Measurements from ENCODE around the gene CHPF. TPM values are rescaled to one million over a fixed set of nuclear protein-coding genes. Genes with fewer than 3 reads are reported as not detected.

Gene CHPF
- total RNA-seq, 1 experiment from 2014 or later, result 78.2 TPM

- intact Hi-C loops (cut with micrococcal nuclease; ENCODE audit: unreplicated experiment), result no loop called here
- Histone ChIP-seq H3K4me1 (replicated peaks; ENCODE audit: insufficient read depth) (no peaks in the 10 kb centered on the region; the same call in 1 of the 2 replicates), H3K36me3 (ENCODE audit: low read depth) (peaks cover 10% of the 10 kb centered on the region), H3K27ac (no peak overlapping the region), H4K20me1 (ENCODE audit: insufficient read depth) (peaks cover 23% of the 10 kb centered on the region), H3K9me2 (ENCODE audit: insufficient read depth) (no peaks in the 10 kb centered on the region), H3K4me2 (no peak overlapping the region), H3K27me3 (ENCODE audit: insufficient read depth, low read depth) (no peaks in the 10 kb centered on the region), H2AFZ (no peak overlapping the region), H3K79me2 (ENCODE audit: low read depth) (peaks cover 17% of the 10 kb centered on the region), H3F3A (ENCODE audit: insufficient read depth, low read depth) (peaks cover 17% of the 10 kb centered on the region; the same call in 1 of the 2 replicates), H3K4me3 (no peak overlapping the region), H3K9me3 (ENCODE audit: insufficient read depth, low read depth) (no peaks in the 10 kb centered on the region)
- CTCF ChIA-PET, result interaction anchor here (0.6 kb wide), 1 partner anchor 385 kb away, joined by 4 read pairs; no protein-coding TSS in a partner anchor
- no peak for TF ChIP-seq EZH2 (IDR thresholded peaks at IDR 0.05; ENCODE audit: low read depth)
- TF ChIP-seq, protein P1, sequence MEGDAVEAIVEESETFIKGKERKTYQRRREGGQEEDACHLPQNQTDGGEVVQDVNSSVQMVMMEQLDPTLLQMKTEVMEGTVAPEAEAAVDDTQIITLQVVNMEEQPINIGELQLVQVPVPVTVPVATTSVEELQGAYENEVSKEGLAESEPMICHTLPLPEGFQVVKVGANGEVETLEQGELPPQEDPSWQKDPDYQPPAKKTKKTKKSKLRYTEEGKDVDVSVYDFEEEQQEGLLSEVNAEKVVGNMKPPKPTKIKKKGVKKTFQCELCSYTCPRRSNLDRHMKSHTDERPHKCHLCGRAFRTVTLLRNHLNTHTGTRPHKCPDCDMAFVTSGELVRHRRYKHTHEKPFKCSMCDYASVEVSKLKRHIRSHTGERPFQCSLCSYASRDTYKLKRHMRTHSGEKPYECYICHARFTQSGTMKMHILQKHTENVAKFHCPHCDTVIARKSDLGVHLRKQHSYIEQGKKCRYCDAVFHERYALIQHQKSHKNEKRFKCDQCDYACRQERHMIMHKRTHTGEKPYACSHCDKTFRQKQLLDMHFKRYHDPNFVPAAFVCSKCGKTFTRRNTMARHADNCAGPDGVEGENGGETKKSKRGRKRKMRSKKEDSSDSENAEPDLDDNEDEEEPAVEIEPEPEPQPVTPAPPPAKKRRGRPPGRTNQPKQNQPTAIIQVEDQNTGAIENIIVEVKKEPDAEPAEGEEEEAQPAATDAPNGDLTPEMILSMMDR (conservative IDR thresholded peaks at IDR 0.05), result no peak
- POLR2A ChIA-PET (ENCODE audit: unreplicated experiment), result no interaction called here
- no TSS peak for BruUV-seq (replicated peaks)
- no peak for DNase-seq
Observed at GRCh38 chr2:219537657-219538488, 5.7 kb downstream of the CHPF start.

- peaks cover 23% of the 10 kb centered on the region for H4K20me1 ChIP-seq (ENCODE audit: insufficient read depth)
- H3K4me1 ChIP-seq (replicated peaks; ENCODE audit: insufficient read depth), result no peaks in the 10 kb centered on the region; the same call in 1 of the 2 replicates
- H3K27ac ChIP-seq, result no peak overlapping the region
- peaks cover 5% of the 10 kb centered on the region; the same call in 1 of the 2 replicates for H3K27me3 ChIP-seq (ENCODE audit: insufficient read depth, low read depth)
- ChIA-PET POLR2A (ENCODE audit: unreplicated experiment) (no interaction called here), CTCF (no interaction called here)
- TF ChIP-seq, protein P1 (conservative IDR thresholded peaks at IDR 0.05), result no peak
- no peak for TF ChIP-seq EZH2 (IDR thresholded peaks at IDR 0.05; ENCODE audit: low read depth)
- no peaks in the 10 kb centered on the region for H3K9me3 ChIP-seq (ENCODE audit: insufficient read depth, low read depth)
- peaks cover 8% of the 10 kb centered on the region for H3K79me2 ChIP-seq (ENCODE audit: low read depth)
- H2AFZ ChIP-seq, result no peak overlapping the region
- H3K9me2 ChIP-seq (ENCODE audit: insufficient read depth), result no peaks in the 10 kb centered on the region
- H3K36me3 ChIP-seq (ENCODE audit: low read depth), result peaks cover 10% of the 10 kb centered on the region
- H3K4me3 ChIP-seq, result no peak overlapping the region
- no TSS peak for BruUV-seq (replicated peaks)
- intact Hi-C loops (cut with micrococcal nuclease; ENCODE audit: unreplicated experiment), result no loop called here
- no peak overlapping the region for H3K4me2 ChIP-seq
- H3F3A ChIP-seq (ENCODE audit: insufficient read depth, low read depth), result peaks cover 11% of the 10 kb centered on the region; the same call in 1 of the 2 replicates
- DNase-seq, result no peak
Observed at GRCh38 chr2:219536967-219537366, 6.6 kb downstream of the CHPF start.

DNA sequence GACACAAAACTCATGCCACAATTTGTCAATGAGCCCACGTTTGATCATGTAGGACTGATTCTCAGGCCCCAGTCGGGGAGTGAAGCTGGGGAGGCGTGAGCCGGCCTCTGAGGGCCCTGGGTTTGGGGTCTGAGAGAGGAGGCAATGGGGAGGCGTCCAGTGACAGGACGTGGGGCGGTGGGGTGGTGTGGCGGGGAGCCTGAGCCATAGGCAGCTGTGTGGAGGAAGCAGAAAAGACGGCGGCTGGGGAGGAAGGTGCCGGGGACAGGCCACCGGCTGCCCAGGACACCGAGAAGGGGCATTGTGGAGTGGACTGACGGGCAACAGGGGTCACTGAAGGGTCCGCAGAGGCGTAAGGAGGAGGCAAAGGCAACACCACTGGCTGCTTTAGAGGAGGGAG is 7.2 kb downstream of the CHPF start:
- H3K4me1 ChIP-seq (replicated peaks; ENCODE audit: insufficient read depth), result no peaks in the 10 kb centered on the region

More for the DNA sequence above, 7.2 kb downstream of the CHPF start:
- BruUV-seq (replicated peaks), result no TSS peak
- POLR2A ChIA-PET (ENCODE audit: unreplicated experiment), result no interaction called here
- Histone ChIP-seq H3K4me3 (no peak overlapping the region), H3K36me3 (ENCODE audit: low read depth) (peaks cover 9% of the 10 kb centered on the region), H3K27ac (no peak overlapping the region), H3K79me2 (ENCODE audit: low read depth) (peaks cover 4% of the 10 kb centered on the region; the same call in 1 of the 2 replicates), H2AFZ (no peak overlapping the region), H3F3A (ENCODE audit: insufficient read depth, low read depth) (peaks cover 11% of the 10 kb centered on the region; the same call in 1 of the 2 replicates), H3K9me3 (ENCODE audit: insufficient read depth, low read depth) (no peaks in the 10 kb centered on the region), H3K27me3 (ENCODE audit: insufficient read depth, low read depth) (peaks cover 5% of the 10 kb centered on the region; the same call in 1 of the 2 replicates), H4K20me1 (ENCODE audit: insufficient read depth) (peaks cover 21% of the 10 kb centered on the region), H3K9me2 (ENCODE audit: insufficient read depth) (no peaks in the 10 kb centered on the region), H3K4me2 (no peak overlapping the region)
- no peak for DNase-seq
- CTCF ChIA-PET, result no interaction called here
- intact Hi-C loops (cut with micrococcal nuclease; ENCODE audit: unreplicated experiment), result no loop called here
- TF ChIP-seq EZH2 (IDR thresholded peaks at IDR 0.05; ENCODE audit: low read depth), result no peak
